Measurements from ENCODE around the gene SMIM10L2A.

The SMIM10L2A gene

DNA sequence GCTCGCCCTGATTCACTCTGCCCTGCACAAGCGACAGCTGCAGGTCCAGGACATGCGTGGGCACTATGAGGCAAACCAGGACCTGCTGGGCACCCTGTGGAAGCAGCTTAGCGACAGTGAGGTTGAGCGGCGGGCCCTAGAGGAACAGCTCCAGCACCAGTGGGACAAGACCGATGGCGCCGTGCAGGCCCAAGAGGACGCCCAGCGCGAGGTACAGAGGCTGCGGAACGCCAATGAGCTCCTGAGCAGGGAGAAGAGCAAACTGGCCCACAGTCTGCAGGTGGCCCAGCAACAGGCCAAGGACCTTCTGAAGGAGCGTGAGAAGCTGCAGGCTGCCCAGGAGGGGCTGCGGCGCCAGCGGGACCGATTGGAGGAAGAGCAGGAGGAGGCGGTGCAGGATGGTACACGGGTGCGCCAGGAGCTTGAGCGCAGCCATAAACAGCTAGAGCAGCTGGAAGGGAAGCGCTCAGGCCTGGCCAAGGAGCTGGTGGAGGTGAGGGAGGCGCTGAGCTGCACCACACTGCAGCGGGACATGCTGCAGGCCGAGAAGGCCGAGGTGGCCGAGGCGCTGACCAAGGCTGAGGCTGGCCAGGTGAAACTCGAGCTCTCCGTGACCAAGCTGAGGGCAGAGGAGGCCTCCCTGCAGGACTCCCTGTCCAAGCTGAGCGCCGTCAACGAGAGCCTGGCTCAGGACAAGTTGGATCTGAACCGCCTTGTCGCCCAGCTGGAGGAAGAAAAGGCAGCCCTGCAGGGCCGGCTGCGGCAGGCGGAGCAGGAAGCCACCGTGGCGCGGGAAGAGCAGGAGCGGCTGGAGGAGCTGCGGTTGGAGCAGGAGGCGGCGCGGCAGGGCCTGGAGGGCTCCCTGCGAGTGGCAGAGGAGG lies 12.8 kb downstream of the SMIM10L2A start:
- no peak for DNase-seq (ENCODE audit: low read depth, low spot score)
- no CpG with 5 or more reads among the region's 49 CpGs for WGBS (ENCODE audit: insufficient coverage, insufficient read length)
- H3K4me1 ChIP-seq (ENCODE audit: control insufficient read depth, insufficient read depth, low read length): no peaks in the 10 kb centered on the region
- H3K9me3 ChIP-seq (ENCODE audit: control insufficient read depth, insufficient read depth, low read length): no peaks in the 10 kb centered on the region; the same call in 1 of the 2 replicates
- H3K27me3 ChIP-seq (ENCODE audit: control insufficient read depth, insufficient read depth, low read length): no peaks in the 10 kb centered on the region
- H3K27ac ChIP-seq (ENCODE audit: low read length): no peak overlapping the region
- no peaks in the 10 kb centered on the region; the same call in 1 of the 2 replicates for H3K36me3 ChIP-seq (ENCODE audit: control insufficient read depth, insufficient read depth, low read length)
- no peak overlapping the region for H3K4me3 ChIP-seq (ENCODE audit: low read length)

GRCh38 chrX:135435139-135435922 lies 13.6 kb downstream of the SMIM10L2A start:
- Histone ChIP-seq H3K36me3 (ENCODE audit: control insufficient read depth, insufficient read depth, low read length) (no peaks in the 10 kb centered on the region; the same call in 1 of the 2 replicates), H3K4me1 (ENCODE audit: control insufficient read depth, insufficient read depth, low read length) (no peaks in the 10 kb centered on the region), H3K27me3 (ENCODE audit: control insufficient read depth, insufficient read depth, low read length) (no peaks in the 10 kb centered on the region), H3K27ac (ENCODE audit: low read length) (no peak overlapping the region), H3K4me3 (ENCODE audit: low read length) (no peak overlapping the region), H3K9me3 (ENCODE audit: control insufficient read depth, insufficient read depth, low read length) (no peaks in the 10 kb centered on the region; the same call in 1 of the 2 replicates)
- WGBS (ENCODE audit: insufficient coverage, insufficient read length): no CpG with 5 or more reads among the region's 31 CpGs
- DNase-seq (ENCODE audit: low read depth, low spot score): no peak

- Histone ChIP-seq H3K27me3 (ENCODE audit: control insufficient read depth, insufficient read depth, low read length) (no peaks in the 10 kb centered on the region), H3K27ac (ENCODE audit: low read length) (no peak overlapping the region), H3K36me3 (ENCODE audit: control insufficient read depth, insufficient read depth, low read length) (no peaks in the 10 kb centered on the region; the same call in 1 of the 2 replicates), H3K9me3 (ENCODE audit: control insufficient read depth, insufficient read depth, low read length) (no peaks in the 10 kb centered on the region; the same call in 1 of the 2 replicates), H3K4me1 (ENCODE audit: control insufficient read depth, insufficient read depth, low read length) (no peaks in the 10 kb centered on the region), H3K4me3 (ENCODE audit: low read length) (no peak overlapping the region)
- no CpG with 5 or more reads among the region's 23 CpGs for WGBS (ENCODE audit: insufficient coverage, insufficient read length)
- DNase-seq (ENCODE audit: low read depth, low spot score): no peak
Measured at GRCh38 chrX:135435933-135436332, 14.2 kb downstream of the SMIM10L2A start.

GRCh38 chrX:135436456-135436855 lies 14.7 kb downstream of the SMIM10L2A start:
- H3K4me3 ChIP-seq (ENCODE audit: low read length): no peak overlapping the region
- H3K27ac ChIP-seq (ENCODE audit: low read length): no peak overlapping the region
- no peaks in the 10 kb centered on the region; the same call in 1 of the 2 replicates for H3K36me3 ChIP-seq (ENCODE audit: control insufficient read depth, insufficient read depth, low read length)
- no peak for DNase-seq (ENCODE audit: low read depth, low spot score)
- no peaks in the 10 kb centered on the region; the same call in 1 of the 2 replicates for H3K9me3 ChIP-seq (ENCODE audit: control insufficient read depth, insufficient read depth, low read length)
- no peaks in the 10 kb centered on the region for H3K27me3 ChIP-seq (ENCODE audit: control insufficient read depth, insufficient read depth, low read length)
- WGBS (ENCODE audit: insufficient coverage, insufficient read length): no CpG with 5 or more reads among the region's 32 CpGs
- H3K4me1 ChIP-seq (ENCODE audit: control insufficient read depth, insufficient read depth, low read length): no peaks in the 10 kb centered on the region

DNA sequence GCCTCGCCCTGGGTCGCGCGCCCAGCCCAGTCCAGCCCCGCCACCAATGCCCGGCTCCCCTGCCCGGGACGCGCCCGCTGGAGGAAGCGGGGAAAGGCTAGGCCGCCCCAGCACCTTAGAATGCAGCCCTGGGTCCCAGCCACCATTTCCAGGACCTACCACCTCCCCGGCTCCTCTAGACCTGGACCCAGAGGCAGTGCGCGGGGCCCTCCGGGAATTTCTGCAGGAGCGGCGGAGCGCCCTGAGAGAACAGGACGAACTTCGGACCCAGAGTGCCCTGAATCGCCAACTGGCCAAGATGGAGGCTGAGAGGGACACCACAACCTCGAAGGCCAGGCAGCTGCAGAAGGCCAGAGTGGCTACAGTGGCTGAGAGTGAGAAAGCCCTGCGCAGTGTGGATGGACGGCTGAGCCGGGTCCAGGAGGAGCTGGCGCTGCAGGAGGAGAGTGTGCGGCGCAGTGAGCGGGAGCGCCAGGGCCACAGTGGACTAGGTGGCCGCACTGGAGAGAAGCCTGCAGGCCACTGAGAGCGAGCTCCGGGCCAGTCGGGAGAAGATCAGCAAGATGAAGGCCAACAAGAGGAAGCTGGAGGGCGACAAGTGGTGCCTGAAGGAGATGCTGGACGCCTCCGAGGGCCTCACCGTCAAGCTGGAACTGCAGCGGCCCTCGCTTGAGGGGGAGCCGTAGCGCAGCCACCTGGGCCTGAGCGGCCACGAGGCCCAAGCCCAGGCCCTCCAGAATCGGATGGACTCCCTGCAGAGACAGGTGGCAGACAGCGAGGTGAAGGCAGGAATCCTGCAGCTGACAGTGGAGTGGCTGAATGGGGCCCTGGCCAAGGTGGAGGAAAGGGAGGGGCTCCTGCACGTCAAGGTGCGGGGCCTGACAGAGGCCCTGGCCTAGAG lies 15.5 kb downstream of the SMIM10L2A start:
- Histone ChIP-seq H3K4me1 (ENCODE audit: control insufficient read depth, insufficient read depth, low read length) (no peaks in the 10 kb centered on the region), H3K4me3 (ENCODE audit: low read length) (no peak overlapping the region), H3K9me3 (ENCODE audit: control insufficient read depth, insufficient read depth, low read length) (no peaks in the 10 kb centered on the region; the same call in 1 of the 2 replicates), H3K36me3 (ENCODE audit: control insufficient read depth, insufficient read depth, low read length) (no peaks in the 10 kb centered on the region; the same call in 1 of the 2 replicates), H3K27me3 (ENCODE audit: control insufficient read depth, insufficient read depth, low read length) (no peaks in the 10 kb centered on the region), H3K27ac (ENCODE audit: low read length) (no peak overlapping the region)
- no CpG with 5 or more reads among the region's 49 CpGs for WGBS (ENCODE audit: insufficient coverage, insufficient read length)
- DNase-seq (ENCODE audit: low read depth, low spot score): no peak

GRCh38 chrX:135437867-135438733 lies 16.4 kb downstream of the SMIM10L2A start:
- no peak overlapping the region for H3K27ac ChIP-seq (ENCODE audit: low read length)
- no peak for DNase-seq (ENCODE audit: low read depth, low spot score)
- no peaks in the 10 kb centered on the region for H3K4me1 ChIP-seq (ENCODE audit: control insufficient read depth, insufficient read depth, low read length)
- H3K9me3 ChIP-seq (ENCODE audit: control insufficient read depth, insufficient read depth, low read length): no peaks in the 10 kb centered on the region; the same call in 1 of the 2 replicates
- H3K36me3 ChIP-seq (ENCODE audit: control insufficient read depth, insufficient read depth, low read length): no peaks in the 10 kb centered on the region; the same call in 1 of the 2 replicates
- no peak overlapping the region for H3K4me3 ChIP-seq (ENCODE audit: low read length)
- no CpG with 5 or more reads among the region's 28 CpGs for WGBS (ENCODE audit: insufficient coverage, insufficient read length)
- H3K27me3 ChIP-seq (ENCODE audit: control insufficient read depth, insufficient read depth, low read length): no peaks in the 10 kb centered on the region

GRCh38 chrX:135438734-135439043 lies 16.9 kb downstream of the SMIM10L2A start:
- Histone ChIP-seq H3K27me3 (ENCODE audit: control insufficient read depth, insufficient read depth, low read length) (no peaks in the 10 kb centered on the region), H3K4me3 (ENCODE audit: low read length) (no peak overlapping the region), H3K36me3 (ENCODE audit: control insufficient read depth, insufficient read depth, low read length) (no peaks in the 10 kb centered on the region; the same call in 1 of the 2 replicates), H3K9me3 (ENCODE audit: control insufficient read depth, insufficient read depth, low read length) (no peaks in the 10 kb centered on the region; the same call in 1 of the 2 replicates), H3K4me1 (ENCODE audit: control insufficient read depth, insufficient read depth, low read length) (no peaks in the 10 kb centered on the region), H3K27ac (ENCODE audit: low read length) (no peak overlapping the region)
- DNase-seq (ENCODE audit: low read depth, low spot score): no peak
- no CpG with 5 or more reads among the region's 7 CpGs for WGBS (ENCODE audit: insufficient coverage, insufficient read length)

DNA sequence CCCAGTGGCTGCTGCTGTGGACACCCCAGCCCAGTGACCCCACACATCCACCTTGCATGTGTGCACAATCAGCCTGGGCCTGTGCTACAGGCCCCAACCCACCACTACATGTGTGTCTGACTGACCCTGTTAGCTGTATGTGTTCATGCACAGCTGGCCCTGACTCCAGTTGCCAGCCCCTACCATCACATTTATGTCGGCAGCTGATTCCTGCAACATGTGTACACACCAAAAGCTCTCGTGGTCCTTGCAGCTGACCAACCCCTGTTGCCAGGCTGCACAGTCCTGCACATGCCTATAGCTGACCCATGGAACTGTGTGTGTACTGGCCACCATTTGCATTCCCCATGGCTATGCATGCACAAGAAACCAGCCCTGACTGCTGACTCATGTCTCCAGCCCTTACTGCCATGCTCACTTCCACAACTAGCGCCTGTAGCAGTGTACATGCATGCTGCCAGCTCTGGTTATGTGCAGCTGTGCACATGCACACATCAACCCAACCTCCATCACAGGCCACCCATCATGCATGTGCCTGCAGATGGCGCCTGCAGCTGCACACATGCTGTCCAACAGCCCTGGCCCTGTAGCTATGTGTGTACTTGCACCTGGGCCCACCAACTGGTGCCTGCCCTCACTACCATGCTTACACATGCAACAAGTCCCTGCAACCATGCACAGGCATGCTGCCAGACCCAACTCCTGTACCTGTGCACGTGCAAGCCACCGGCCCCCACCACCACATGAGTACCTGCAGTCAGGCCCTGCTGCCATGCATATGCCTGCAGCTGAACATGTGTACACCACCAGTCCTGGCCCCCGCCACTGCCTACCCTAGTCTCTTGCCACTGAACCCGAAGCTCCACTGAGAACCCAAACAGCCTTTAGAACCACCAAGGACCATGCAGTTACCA lies 28.1 kb downstream of the SMIM10L2A start:
- WGBS (ENCODE audit: insufficient coverage, insufficient read length): no CpG with 5 or more reads among the region's 8 CpGs
- H3K27ac ChIP-seq (ENCODE audit: low read length): no peak overlapping the region
- no peaks in the 10 kb centered on the region; the same call in 1 of the 2 replicates for H3K4me1 ChIP-seq (ENCODE audit: control insufficient read depth, insufficient read depth, low read length)
- H3K36me3 ChIP-seq (ENCODE audit: control insufficient read depth, insufficient read depth, low read length): no peaks in the 10 kb centered on the region
- H3K9me3 ChIP-seq (ENCODE audit: control insufficient read depth, insufficient read depth, low read length): no peaks in the 10 kb centered on the region
- no peaks in the 10 kb centered on the region for H3K27me3 ChIP-seq (ENCODE audit: control insufficient read depth, insufficient read depth, low read length)
- no peak for DNase-seq (ENCODE audit: low read depth, low spot score)
- no peak overlapping the region for H3K4me3 ChIP-seq (ENCODE audit: low read length)

DNA sequence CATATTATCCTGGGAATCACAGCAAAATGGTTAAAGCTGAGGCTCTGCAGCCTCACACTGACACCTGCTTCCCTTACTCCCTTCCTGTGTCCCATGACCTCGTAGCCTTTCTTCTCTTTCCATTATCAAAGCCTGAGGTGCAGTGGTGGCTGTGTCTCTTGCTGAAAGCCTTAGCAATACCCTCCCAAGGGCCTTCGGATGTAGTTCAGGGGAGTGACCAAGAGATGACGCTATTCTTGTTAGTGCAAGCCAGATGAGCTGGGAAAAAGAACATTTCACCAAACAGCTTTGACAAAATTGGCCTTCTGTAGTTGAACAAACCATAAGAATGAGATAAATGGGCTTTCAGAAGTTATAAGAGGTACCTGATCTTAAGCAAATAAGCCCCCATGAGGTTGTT lies 31.6 kb downstream of the SMIM10L2A start:
- no peak for DNase-seq (ENCODE audit: low read depth, low spot score)

More for the DNA sequence above, 31.6 kb downstream of the SMIM10L2A start:
- no peak overlapping the region for H3K27ac ChIP-seq (ENCODE audit: low read length)
- H3K4me1 ChIP-seq (ENCODE audit: control insufficient read depth, insufficient read depth, low read length): no peaks in the 10 kb centered on the region; the same call in 1 of the 2 replicates
- H3K36me3 ChIP-seq (ENCODE audit: control insufficient read depth, insufficient read depth, low read length): no peaks in the 10 kb centered on the region
- no peak overlapping the region for H3K4me3 ChIP-seq (ENCODE audit: low read length)
- H3K9me3 ChIP-seq (ENCODE audit: control insufficient read depth, insufficient read depth, low read length): no peaks in the 10 kb centered on the region
- no CpG with 5 or more reads among the region's 3 CpGs for WGBS (ENCODE audit: insufficient coverage, insufficient read length)
- no peaks in the 10 kb centered on the region for H3K27me3 ChIP-seq (ENCODE audit: control insufficient read depth, insufficient read depth, low read length)
